Muscle layer of colon (tissue), 2 donors: ENCODE results near the gene CLEC20A.

Experiments
- H3K27ac ChIP-seq: one replicate; pipeline ENCODE4 v1.7.0; 2013; ENCODE audit warnings: low read depth, mild to moderate bottlenecking, low read length, moderate library complexity
- H3K27me3 ChIP-seq, 2 donors: one replicate each; pipeline ENCODE4 v1.7.0; 2013; ENCODE audit warnings: low read length in 2 of 2, mild to moderate bottlenecking in 2 of 2; ENCODE audit not compliant: insufficient read depth in 2 of 2, control insufficient read depth in 1 of 2
- H3K36me3 ChIP-seq: one replicate; pipeline ENCODE4 v1.7.0; 2013; ENCODE audit warnings: mild to moderate bottlenecking, low read length; ENCODE audit not compliant: insufficient read depth
- H3K4me1 ChIP-seq: one replicate; pipeline ENCODE4 v1.7.0; 2013; ENCODE audit warnings: mild to moderate bottlenecking, low read length; ENCODE audit not compliant: insufficient read depth
- H3K4me3 ChIP-seq, 2 donors: one replicate each; pipeline ENCODE4 v1.7.0; 2013; ENCODE audit warnings: low read length in 2 of 2, low read depth in 1 of 2, mild to moderate bottlenecking in 1 of 2, moderate library complexity in 1 of 2
- H3K9ac ChIP-seq: one replicate; pipeline ENCODE4 v1.7.0; 2013; ENCODE audit warnings: low read length
- H3K9me3 ChIP-seq: one replicate; pipeline ENCODE4 v1.7.0; 2013; ENCODE audit warnings: mild to moderate bottlenecking, low read length
- donor health status: abdominal sarcoma.
- donor health status: Adenocarcinoma of cecum.

The CLEC20A gene

GRCh38 chr1:178434899-178435435 lies 61.8 kb downstream of the CLEC20A start:
- Histone ChIP-seq H3K4me1 (no peaks in the 10 kb centered on the region), H3K9ac (no peak overlapping the region), H3K27ac (no peak overlapping the region), H3K4me3 (no peak overlapping the region), H3K36me3 (no peaks in the 10 kb centered on the region), H3K9me3 (no peaks in the 10 kb centered on the region), H3K27me3 (no peaks in the 10 kb centered on the region)

GRCh38 chr1:178434360-178434759 lies 62.4 kb downstream of the CLEC20A start:
- Histone ChIP-seq H3K27ac (no peak overlapping the region), H3K27me3 (no peaks in the 10 kb centered on the region), H3K9ac (no peak overlapping the region), H3K4me1 (no peaks in the 10 kb centered on the region), H3K9me3 (no peaks in the 10 kb centered on the region), H3K4me3 (no peak overlapping the region), H3K36me3 (no peaks in the 10 kb centered on the region)
